NCI-H524 (cell line): Measurements from ENCODE around the gene MMP14.
"Not testable (repeated sequence)": the region's sequence is repeated elsewhere in the genome, so short reads cannot be mapped to it uniquely, and the experiment has no call there.

ENCODE experiments used
- DNase-seq, 2 experiments: peaks; one replicate each; lab custom pipeline; 2025; lab: John Stamatoyannopoulos, UW

Gene MMP14

GRCh38 chr14:22836301-22837113 is at the start of gene MMP14:
Gene MMP14, plus strand, starts transcription at chr14:22836585. Its CDS starts 233 bp downstream, at chr14:22836818.
- DNase-seq, result no peak

- DNase-seq, result no peak
Measured at GRCh38 chr14:22786685-22787084, 49.7 kb upstream of the MMP14 start.

- DNase-seq, result no peak
Measured at GRCh38 chr14:22791301-22791700, 45.1 kb upstream of the MMP14 start.

GRCh38 chr14:22792158-22792557 is 44.2 kb upstream of the MMP14 start:
- DNase-seq, result no peak

DNA sequence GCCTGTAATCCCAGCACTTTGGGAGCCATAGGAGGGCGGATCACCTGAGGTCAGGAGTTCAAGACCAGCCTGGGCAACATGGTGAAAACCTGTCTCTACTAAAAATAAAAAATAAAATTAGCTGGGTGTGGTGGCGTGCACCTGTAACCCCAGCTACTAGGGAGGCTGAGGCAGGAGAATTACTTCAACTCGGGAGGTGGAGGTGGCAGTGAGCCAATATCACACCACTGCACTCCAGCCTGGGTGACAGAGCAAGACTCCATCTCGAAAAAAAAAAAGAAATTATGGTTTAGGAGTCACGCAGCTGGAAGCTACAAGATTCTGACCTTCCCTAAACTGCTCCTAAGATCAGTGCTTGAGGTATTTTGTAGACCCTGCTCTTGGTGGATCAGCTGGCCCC is 42.8 kb upstream of the MMP14 start:
- DNase-seq, result not testable (repeated sequence)

DNA sequence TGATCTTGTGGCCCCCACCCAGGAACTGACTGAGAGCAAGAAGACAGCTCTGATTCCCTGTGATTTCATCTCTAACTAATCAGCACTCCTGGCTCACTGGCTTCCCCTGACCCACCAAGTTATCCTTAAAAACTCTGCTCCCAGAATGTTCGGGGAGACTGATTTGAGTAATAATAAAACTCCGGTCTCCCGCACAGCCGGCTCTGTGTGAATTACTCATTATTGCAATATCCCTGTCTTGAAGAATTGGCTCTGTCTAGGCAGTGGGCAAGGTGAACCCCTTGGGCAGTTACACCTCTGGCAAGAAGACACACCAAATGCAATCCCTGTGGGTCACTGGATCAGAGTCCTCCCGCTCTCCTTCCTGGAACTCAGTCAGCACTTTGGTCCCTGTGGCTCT is 42.4 kb upstream of the MMP14 start:
- DNase-seq, result no peak

DNA sequence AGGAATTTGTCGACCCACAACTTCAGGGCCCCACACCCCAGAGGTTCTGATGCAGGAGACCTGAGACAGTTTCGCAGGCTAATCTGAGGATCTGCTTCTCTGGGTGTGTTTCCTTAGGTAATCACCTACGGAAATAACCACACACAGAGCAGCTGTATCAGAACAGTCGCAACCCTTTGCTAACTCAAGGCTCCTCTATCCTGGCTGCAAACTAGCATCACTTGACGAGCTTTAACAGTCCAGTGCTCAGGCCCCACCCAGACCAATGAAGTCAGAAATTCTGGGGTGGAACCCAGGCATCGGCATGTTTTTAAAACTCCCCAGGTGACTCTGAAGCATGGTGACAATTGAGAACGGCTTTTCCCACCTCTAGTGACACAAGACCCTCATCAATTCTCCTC is 41.8 kb upstream of the MMP14 start:
- DNase-seq, result no peak

DNA sequence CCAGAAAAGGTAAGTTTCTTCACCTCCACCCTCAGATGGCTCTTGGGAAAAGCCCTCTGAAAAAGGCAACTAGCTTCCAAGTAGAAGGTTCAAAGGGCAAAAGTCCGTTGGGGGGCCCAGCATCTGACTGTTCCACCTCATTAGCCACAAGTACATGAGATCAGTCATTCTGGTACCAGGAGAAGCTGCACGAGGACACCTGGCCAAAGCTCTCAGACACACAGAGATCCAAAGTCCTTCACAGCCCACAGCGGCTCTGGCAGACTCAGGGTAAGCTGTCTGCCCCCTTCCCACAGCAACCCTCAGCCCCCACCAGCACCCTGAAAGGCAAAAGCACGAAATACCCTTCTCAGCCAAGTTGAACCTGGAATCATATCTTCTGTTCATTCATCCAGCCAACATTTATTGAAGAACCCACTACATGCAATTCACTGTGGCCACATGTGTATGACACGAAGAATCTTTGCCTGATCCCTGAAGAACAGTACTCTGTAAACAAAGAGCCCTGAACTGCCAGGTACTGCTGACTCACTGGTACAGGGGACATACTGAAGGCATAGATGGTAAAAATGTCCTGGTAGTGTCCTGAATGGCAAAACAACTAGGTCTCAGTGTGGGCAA is 40.2 kb upstream of the MMP14 start:
- DNase-seq, result no peak

- no peak for DNase-seq
Measured at GRCh38 chr14:22797017-22797917, 39.1 kb upstream of the MMP14 start.

DNA sequence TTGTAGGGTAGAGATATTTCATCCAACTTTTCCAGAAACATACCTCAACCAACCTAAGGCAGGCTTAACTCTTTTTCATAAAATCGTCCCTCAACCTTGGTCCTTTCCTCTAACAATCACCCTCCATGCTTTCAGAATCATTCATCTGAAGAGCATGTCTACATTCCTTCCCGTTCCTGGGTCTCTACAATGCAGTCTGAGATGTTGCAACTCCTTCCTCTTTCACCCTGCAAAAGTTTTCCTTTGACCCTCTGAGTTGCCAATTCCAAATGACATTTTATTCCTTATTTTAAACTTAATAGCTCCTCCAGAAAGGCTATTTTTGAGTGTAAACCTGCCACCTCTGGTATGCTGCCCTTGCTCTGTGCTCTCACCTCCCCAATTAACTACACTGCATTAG is 37.9 kb upstream of the MMP14 start:
- no peak for DNase-seq

DNA sequence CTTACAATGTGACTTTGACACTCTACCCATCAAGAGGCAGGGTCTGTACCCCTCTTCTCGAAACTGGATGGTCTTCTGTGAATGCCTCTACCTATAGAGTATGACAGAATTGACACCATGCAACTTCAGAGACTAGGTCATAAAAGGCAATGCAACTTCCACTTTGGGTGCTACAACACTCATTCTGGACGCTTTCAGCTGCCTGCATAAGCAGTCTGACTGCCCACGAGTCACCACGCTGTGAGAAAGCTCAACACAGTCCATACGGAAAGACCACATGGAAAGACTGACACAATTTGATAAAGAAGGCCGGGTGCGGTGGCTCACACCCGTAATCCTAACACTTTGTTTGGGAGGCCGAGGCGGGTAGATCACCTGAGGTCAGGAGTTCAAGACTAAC is 36.0 kb upstream of the MMP14 start:
- no peak for DNase-seq

- no peak for DNase-seq
Measured at GRCh38 chr14:22801716-22802115, 34.7 kb upstream of the MMP14 start.

- no peak for DNase-seq
Measured at GRCh38 chr14:22802860-22803686, 33.3 kb upstream of the MMP14 start.

DNA sequence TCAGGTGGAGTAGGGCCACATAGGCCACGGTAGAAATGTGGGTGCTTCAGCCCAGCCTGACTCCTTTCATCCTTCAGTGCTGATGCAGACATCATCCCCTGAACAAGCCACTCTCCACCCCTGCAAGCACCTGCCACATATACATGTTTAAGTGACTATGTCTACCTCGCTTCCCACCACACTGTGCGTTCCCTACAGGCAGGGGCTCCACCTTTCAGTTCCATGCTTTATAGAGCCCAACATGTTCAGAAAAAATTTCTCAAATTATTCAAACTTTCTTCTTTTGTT is 32.8 kb upstream of the MMP14 start:
- no peak for DNase-seq

- not testable (repeated sequence) for DNase-seq
Measured at GRCh38 chr14:22805235-22805634, 31.1 kb upstream of the MMP14 start.

- DNase-seq, result no peak
Measured at GRCh38 chr14:22807432-22808087, 28.8 kb upstream of the MMP14 start.

DNA sequence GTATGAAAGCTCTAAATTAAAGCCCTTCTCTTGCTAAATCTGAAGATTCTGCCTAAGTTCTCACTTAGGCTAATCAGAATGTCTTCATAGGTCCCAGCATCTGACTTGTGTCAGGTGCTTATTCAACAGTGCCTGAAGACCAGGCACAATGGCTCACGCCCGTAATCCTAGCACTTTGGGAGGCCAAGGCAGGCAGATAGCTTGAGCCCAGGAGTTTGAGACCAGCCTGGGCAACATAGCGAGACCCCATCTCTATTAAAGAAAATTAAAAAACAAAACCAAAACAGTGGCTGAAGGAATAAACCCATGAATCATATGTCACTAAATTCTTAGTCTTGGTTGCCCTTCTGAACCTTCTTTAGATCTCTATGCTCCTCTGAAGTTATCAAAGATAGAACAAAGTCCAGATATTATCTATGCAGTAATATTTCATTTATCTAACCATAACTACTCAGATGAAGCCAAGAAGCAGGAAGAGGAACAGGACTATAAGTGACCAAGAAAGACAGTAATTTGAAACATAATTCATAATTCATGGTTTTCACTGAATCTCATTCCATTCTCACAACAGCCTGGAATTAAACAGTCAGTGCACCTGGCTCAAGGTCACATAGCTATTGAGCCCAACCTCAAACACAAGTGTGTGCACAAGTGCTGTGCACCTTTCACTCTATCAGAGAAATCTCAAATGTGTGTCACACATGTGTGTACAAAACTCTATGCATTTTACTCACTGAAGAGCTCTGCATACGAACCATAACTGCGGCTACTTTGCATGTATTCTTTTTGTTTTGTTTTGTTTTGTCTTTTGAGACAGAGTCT is 27.8 kb upstream of the MMP14 start:
- no peak for DNase-seq

DNA sequence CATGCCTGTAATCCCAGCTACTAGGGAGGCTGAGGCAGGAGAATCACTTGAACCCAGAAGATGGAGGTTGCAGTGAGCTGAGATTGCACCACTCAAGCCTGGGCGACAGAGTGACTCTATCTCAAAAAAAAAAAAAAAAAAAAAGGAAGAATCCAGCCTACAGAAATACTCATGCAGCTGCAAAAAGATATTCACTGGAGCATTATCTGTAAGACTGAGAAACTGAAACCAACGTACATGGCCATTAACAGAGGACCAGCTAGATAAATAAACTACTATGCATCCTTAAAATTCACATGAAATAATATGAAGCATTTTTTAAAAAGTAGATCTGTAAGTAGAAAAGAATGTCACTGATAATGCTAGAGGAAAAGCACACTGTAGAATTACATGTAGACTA is 24.7 kb upstream of the MMP14 start:
- DNase-seq, result no peak

GRCh38 chr14:22812744-22813143 is 23.6 kb upstream of the MMP14 start:
- no peak for DNase-seq

GRCh38 chr14:22813145-22813544 is 23.2 kb upstream of the MMP14 start:
- DNase-seq, result no peak

DNA sequence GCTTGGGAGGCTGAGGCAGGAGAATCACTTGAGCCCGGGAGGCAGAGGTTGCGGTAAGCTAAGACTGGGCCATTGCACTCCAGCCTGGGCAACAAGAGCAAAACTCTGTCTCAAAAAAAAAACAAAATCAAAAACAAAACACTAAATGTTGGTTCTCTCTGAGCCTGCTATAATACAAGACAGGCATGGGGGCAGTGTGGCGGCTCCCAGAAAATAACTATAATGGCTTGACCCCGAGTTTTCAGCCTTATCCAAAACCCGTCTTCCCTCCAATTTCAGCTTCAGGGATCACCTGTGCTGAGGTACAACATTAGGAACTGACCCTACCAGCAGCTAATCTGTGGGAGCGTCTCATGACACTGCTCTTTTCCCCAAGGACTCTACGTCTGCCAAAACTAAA is 22.0 kb upstream of the MMP14 start:
- DNase-seq, result no peak
